Left renal pelvis (tissue), 4 donors: ENCODE results near the gene SST. TPM values are rescaled to one million over a fixed set of nuclear protein-coding genes. Genes with fewer than 3 reads are reported as not detected.

Experiments used
- DNase-seq, 4 donors: peaks; one replicate each; pipeline ENCODE4 v3.0.0-alpha.2; 2013; ENCODE audit warnings: low read depth in 4 of 4, low spot score in 3 of 4
- polyA plus RNA-seq, 4 donors: library from polyadenylated mRNA; unstranded; fragments of 120-200 nt; gene quantifications; one replicate each; pipeline ENCODE4 v1.2.1, GENCODE V29; 2013; ENCODE audit not compliant: insufficient read length in 4 of 4

The SST gene
- polyA plus RNA-seq = 1 to 10 TPM in 1 of 4 donors, under 1 TPM in 3; 0.27 to 3.4 (median 0.50) TPM

DNA sequence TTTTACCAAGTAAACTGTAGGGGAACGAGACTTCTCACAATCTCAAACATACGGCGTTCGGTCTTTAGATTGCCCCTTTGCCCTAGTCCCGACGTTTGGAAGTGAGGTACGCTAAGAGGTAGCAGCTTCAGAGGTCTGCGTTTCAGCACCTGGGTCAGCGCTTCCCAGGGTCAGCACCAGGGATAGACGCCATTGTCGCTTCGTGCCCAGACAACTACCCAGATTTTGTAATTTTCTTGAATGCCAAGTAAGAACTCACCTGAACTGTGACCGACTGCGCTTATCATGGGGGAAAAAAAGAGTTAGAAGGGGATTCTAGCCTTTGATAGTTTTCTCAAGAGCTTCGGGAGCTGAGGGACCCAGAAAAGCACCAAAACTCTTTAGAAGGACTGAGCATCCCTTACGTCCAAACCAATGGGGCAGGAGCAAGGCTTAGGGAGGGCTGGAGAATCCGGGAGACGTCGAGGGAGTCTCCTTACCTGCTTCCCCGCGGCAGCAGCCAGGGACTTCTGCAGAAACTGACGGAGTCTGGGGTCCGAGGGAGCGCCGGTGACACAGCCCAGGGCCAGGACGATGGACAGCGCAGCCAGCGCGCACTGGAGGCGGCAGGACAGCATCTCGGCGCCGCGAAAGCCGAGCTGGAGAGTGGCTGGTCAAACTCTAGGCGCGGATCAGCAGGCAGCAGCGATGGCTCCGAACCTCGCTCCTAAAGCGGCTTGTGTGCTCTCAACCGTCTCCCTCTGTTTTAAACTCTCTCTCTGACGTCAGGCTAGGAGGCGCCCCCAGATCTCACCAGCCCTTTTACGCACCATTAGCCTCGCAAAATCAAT lies at the start of gene SST:
SST (minus strand) TSS at position 720 of the 830 bp plus-strand sequence; CDS start at position 617, 103 bp downstream.
- DNase-seq = peak in 3 of 4 donors; percentile 54 to 60 (median 54)

DNA sequence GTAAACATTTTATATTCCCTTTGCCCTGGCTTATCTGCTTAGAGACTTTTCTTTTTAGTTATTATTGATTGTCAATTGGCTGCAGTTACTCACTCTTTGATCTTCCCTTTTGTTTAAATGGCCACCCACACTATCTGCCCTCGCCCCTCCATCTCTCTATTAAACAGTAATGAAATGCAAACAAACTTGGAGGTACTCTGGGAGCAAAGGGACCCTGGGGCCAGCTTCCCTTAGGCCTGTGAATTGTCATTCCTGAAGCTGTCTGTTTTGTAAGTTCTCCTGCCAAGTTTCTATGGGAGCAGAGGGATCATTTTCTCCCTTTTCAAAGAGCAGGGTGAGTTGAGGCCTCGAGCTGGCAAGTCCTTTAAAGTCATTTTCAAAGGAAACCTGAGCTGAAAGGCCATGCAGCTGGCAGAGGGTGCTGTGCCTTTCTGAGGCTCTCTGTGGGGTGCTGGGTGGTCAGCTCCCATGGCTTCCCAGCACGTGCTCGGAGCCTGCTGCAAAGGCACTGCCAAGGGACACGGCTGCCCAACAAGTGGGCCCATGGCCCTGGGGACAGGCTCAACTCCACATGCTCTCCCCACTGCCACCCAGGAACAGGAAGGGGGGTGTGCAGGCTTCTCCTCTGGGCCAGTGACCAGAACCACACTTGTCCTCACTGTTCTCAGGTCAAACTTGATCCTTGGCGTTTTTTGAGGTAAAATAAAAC lies 49.6 kb upstream of the SST start:
- DNase-seq = no peak

DNA sequence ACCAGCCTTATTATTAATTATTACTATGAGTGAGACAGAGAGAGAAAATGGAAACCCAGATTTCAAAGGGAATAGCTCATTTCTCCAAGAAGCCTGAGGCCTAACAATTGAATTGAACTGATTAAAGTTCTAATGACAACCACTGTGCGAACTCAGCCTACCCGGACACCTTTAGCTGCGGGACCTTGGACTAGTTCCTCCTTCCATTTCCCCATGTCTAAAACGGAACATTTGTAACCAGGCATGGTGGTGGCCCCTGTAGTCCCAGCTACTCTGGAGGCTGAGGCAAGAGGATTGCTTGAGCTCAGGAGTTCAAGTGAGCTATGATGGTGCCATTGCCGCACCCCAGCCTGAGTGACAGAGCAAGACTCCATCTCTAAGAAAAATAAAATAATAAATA lies 48.6 kb upstream of the SST start:
- DNase-seq = no peak

DNA sequence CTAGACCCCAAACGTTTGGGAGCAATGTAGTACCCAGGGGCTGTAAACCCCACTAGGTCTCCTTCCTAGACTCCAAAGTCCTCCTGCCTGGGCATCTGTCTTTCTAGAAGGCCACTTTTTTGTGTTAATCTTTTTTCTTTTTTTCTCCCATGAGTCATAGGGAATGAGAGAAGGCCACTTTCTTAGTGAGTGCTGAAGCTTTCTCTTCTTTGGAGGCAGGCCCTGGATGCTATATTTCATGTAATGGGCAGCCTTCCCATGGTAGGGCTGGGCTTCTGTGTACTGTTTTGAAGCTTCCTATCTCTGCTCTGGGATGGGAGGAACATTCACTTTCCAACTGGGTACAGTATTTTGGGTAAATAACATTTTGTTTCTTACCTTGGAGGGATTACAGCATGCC lies 47.4 kb upstream of the SST start:
- DNase-seq = no peak

DNA sequence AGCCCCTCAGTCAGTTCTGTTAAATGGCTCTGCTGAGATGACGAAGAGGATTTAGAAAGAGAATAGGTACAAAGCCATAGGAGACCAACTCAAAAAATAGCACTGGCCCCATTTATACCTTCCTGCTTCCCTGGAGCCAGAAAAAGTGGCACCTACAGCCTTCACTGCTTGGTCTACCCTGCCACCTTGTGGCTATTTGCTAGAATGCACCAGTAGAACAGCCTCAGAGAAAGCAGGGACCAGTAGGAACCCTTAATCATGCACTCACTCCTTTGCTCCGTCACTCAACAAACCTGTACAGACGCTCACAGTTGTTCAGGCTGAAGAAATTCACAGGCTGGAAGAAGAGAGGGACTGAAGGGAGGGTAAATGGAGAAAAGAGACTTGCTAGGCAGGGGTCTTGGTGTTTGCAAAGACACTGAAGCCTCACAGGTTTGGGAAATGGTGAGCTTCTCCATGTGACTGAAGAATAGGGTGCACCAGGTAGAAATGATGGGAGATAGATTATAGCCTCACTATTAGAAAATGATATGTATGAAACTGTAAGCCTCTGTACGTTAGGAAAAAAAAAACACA lies 44.3 kb upstream of the SST start:
- DNase-seq = peak in 3 of 4 donors; percentile 41 to 61 (median 52)

DNA sequence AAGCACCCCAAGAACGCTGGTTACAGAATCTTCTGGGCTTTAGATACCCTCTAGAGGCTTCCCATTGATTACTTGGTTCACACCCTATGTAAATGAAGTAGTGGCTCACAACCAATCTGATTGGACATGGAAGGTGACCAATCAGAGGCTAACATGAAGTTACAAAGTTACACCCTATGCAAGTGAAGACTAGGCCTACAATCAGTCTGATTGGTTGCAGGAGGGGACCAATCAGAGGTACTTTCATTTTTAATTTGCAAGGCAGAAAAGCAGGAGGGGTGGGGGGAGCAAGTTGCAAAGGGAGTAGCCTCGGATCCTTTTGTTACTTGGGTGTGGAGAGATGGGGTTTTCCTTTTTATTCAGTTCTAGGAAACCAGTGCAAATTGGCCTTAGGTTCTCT lies 43.3 kb upstream of the SST start:
- DNase-seq = no peak

DNA sequence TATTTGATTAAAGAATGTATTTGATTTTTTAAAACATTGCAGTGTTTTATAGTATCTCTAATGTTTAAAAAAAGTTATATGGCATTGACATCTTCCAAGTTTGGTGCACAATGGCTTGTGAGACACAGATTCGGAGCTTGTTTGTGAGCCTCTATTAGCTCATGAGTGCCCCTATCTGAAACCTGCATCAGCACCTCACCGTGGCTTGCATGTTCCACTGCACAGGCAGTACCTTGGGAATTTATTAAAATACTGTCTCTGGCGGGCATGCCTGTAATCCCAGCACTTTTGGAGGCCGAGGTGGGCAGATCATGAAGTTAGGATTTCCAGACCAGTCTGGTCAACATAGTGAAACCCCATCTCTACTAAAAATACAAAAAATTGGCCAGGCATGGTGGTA lies 39.0 kb upstream of the SST start:
- DNase-seq = no peak

DNA sequence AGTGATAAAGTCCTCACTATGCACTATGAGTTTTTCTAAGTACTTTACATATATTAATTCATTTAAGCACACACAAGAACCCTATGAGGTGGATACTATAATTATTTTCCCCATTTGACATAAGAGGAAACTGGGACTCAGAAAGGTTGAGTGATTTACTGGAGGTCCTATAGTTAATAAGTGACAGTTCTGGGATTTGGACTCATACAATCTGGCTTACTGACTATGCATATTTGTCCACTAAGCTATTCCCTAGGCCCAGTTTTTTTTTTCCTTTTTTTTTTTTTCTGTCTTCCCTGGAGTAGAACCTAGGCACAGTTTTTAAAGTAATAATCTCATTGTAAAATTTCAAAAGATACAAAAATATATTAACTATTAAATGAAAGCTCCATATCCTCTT lies 38.5 kb upstream of the SST start:
- DNase-seq = no peak

DNA sequence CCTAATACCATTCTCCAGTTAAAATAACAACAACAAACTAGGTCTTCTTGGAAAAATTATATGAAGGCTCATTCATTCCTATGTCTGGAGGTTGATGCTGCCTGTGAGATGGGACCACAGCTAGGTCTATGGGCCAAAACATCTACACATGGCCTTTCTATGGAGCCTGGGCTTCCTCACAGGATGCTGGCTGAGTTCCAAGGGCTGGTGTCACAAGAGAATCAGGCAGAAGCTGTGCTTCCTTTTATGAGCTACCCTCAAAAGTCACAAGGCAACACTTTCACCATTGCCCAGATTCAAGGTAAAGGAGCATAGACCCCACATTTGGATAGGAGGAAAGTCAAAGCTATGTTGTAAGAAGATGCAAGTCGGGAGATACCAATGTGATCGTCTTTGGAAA lies 36.8 kb upstream of the SST start:
- DNase-seq = no peak

DNA sequence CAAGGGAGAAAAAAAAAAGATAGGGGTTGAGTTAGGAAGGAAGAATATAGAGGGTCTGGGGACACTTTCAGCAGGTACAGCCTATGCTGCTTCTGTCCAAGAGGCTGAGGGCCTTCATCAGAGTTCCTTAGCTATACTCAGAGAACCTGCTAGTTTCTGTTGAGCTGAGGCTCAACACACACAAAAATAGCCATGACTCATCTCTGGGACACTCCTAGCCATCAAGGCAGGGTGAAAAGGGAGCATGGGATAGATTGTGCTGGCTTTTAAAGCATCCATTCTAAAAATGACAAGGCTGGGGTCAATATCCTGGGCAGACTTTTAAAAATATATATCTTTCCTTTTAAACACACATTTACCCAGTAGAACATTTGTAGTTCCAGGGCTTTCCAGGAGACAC lies 35.0 kb upstream of the SST start:
- DNase-seq = no peak

DNA sequence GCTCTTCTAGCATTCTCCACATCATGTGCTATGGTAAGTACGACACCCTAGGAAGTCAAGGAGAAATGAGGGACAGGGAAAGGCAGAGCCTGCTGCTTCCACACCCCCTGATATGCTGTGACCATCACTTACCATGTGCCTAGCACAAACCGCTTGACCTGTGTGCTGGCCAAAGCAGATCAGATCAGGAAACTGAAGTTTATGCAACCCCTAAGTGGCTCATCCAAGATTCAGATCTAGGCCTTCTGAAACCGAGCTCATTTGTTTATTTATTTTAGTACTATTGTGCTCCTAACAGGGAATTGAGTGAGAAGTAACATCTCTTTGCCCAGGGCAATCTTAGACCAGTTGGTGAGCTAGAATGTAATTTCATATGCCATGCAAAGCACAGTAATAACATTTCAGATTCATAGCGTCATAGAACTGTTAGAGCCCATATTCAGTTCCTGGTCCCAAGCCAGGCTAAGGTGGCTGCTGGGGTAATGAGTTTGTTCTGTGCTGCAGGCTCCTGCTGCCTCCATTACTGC lies 32.4 kb upstream of the SST start, which contains the start of gene RTP2:
RTP2 (minus strand) TSS at position 51 of the 527 bp plus-strand sequence. CDS start 429 bp downstream, outside the sequence.
- DNase-seq = no peak

DNA sequence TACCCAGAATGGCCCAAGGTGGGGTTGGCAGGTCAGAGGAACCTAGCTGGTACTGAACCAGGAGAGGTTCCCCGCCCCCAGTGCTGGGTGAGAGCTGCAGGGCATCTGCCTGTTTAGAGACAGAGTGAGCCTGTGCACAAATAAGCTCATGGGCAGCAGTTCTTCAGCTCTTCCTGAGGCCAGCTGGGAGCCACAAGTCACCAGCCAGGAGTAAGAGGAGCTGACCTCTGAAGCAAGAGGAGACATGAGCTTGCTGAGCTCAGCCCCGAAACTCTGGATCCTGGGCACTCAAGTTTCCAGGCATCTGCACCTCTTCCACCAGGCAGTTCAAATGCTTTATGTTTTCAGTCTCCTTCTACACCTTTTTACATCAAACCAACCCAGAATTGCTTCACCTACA lies 30.1 kb upstream of the SST start:
- DNase-seq = no peak

DNA sequence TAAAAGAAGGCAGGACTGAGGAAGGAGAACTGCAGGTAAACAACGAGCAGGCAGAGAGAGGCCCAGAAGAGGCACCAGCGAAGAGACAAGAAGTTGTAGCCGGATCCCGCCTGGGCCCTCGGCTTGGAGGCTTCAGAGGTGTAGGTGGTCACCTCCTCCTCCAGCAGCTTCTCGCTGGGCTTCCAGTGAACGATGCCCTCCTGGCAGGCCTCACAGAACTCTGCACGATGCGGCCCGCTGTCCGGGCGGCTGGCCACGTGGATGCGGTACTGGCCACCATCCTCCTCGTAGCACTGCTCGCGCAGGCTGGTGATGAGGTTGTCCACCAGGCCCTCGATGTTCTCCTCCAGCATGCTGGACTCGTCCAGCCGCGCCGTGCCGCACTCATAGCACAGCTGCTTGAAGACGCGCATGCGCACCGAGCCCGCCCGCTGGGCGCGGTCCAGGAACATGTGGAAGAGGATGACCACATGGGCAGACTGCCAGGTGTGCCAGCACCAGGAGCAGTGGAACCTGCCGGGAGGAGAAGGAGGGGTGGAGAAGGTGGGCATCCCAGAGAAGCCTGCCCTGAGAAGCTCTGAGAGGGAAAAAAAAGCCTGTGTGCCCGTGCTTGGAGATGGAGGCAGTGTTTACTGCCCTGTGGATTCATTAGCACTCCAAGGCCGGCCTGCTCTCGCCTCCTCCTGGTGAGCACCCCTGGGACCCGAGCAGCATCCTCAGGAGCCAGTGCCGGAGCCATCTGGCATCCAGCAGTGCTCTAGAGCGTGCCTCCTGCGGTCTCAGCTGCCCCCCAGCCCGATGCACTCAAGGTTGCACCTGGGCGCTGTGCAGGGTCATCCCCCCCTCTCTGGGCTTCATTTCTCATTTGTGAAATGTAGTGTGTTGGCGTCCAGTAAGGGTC lies 28.6 kb upstream of the SST start:
- DNase-seq = no peak

DNA sequence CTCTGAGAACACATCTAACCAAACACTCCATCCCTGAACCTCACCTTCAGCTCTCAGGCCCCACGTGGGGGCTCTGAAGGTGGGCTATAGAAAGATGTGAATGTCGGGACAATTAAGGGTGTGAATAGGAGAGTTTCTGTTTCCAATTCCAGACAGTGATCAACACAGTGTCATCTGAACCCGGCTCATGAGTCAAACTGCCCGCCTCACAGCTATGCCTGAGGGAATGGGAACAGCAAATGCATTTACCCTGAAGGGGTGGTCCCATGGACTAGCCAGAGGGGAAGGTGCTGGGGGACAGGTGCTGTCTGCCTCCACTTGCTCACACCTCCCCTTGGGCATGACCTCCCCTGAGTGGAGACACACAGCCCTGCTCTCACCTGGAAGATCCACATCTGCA lies 25.8 kb upstream of the SST start:
- no peak for DNase-seq

DNA sequence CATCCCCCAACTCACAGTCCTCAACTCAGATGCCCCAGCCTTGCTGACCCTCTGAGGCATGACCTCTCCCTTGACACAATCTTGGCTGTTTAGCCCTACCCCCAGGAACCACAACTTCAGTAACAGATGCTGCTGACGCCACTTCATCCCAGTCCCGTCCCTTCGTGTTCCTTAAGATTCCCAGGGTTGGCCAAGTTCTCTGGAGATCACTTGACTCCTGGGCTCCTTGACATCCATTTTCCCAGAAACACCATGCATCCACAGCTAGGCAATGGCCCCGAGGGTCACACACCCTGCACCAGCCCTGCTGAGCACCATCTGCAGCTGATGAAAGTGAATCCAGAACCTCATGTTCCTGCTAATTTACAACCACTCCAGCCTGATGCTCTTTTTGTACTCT lies 25.3 kb upstream of the SST start:
- no peak for DNase-seq

DNA sequence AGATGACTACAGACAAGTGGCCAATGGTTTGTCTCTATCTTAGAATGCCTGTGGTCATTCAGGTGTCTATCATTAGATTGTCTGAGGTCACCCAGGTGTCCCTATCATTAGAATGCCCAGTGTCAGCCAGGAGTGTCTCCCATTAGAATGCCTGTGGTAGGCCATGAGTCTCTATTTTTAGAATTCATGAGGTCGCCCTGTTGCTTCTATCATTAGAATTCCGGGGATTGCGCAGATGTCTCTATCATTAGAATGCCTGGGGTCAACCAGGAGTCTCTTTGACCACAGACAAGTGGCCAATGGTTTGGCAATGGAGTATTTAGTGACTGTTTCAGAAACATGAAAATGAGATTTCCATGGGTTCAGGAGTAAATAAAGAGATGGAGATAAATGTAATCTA lies 24.6 kb upstream of the SST start:
- no peak for DNase-seq

DNA sequence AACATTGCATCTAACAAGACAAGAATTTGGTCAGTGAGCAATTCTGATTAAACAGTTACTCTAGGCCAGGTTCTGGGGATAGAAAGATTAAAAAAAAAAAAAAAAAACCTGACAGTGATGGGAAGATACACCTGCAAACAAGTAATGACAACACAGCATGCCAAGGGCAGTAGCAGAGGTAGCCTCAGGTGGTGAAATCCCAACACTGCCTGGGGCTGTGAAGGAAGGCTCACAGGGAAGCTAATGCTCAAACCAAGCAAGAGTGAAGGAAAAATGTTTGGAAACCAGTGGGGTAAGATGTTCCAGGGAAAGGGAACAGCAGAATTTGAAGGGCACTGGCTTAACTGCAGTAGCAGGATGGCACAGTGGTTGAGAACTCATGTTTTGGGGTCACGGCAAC lies 23.2 kb upstream of the SST start:
- no peak for DNase-seq

DNA sequence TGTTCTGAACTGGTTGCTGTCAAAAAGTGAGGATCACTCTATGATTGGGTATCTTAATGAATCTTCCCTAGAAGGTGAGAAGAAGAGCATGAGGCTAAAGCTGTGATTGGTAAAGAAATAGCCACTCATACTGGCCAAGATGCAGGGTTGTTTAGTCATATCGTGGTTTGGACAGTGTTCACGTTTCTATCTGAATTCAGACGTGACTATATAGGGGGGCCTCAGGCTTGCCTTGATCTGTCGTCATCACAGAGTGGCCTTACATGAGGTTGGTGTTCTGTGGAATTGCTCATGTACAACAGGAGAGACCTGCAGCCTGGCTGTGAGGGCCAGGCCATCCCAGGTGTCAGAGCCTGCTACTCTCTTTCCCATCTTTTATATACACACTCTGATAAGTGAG lies 19.8 kb upstream of the SST start:
- DNase-seq = no peak

DNA sequence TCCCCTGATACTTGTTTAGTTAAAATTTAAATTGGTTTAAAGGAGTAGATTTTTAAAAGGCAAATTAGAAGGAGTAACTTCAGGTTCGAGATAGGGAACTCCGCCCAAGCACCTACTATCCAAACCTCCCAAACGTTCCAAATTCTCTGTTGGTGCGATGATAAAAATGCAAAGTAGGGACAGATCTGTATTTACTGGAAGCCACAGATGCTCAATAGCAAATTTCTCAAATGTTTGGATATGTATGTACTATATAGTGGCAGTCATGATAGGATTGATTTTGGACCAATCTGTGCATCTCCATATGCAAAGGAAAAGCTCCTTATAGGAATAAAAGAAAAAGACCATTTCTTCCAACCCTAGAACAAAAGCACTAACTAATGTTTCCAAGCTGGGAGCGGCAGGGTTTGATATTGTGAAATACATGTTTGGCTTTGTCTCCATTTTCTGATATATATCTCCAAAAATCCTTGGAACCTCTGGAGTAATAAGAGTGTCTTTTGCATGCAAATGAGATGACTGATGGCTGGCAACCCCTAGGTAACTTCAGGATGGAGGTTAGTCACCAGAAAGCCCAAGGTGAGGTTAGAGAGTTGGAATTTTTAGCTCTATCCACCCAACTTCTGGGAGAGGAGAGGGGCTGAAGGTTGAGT lies 16.6 kb upstream of the SST start:
- DNase-seq = no peak

DNA sequence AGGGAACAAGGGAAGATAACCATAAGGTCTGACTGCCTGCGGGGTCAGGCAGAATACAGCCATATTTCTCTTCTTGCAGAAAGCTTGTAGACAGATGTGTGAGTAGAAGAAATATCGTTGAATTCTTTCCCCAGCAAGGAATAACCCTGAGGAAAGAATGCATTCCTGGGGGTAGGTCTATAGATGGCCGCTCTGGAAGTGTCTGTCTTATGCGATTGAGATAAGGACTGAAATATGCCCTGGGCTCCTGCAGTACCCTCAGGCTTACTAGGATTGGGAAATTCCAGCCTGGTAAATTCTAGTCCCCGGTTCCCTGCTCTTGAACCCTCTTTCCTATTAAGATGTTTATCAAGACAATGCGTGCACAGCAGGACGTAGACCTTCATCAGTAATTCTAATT lies 15.8 kb upstream of the SST start:
- DNase-seq = no peak
